ENCODE results near the gene DNAL4.

The DNAL4 gene

DNA sequence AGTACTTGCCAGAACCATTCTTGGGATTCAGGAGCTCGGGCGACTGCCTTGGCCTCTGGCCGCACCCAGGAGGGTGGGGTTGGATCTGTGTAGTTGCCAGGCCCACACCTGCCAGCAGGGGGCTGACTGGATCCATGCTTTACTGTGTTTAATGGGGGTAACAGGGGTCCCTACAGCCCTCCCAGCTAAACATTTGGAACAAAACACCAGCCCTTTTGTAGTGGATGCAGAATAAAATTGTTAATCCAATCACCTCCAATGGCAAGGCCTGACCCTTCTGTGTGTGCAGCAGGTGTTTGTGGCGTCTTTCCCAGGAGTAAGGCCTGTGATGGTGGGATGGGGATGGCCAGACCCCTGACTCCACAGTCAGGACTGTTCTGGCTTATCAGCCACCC lies 60.6 kb downstream of the DNAL4 start:
- DNase-seq = peak; percentile 47
- in situ Hi-C loops (cut with MboI; ENCODE audit: low pct_unique_long_range_greater_than_20kb, low sequenced_read_pairs) = no loop called here

DNA sequence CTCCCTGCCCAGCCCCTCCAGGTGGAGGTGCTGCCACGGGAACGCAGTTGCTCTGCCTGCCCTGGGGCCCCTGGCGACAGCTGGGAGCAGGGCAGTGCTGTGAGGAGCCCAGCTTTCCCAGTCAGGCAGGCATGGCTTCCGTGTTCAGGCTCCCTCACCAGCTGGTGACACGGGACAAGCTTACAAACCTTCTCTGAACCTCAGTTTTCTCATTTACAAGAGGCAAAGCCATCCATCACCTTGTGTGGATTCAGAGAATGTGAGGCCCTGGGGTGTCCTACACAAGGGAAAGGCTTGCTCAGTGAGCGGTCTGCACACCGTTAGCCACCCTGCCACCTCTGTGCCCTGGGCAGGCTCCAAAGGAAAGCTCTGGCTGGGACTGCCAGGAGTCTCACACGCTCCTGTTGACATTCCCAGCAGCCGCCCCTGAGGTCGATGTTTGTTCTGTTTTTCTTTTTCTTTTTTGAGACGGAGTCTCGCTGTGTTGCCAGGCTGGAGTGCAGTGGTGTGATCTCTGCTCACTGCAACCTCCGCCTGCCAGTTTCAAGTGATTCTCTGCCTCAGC lies 61.6 kb downstream of the DNAL4 start:
- DNase-seq = no peak
- in situ Hi-C loops (cut with MboI; ENCODE audit: low pct_unique_long_range_greater_than_20kb, low sequenced_read_pairs) = no loop called here

GRCh38 chr22:38731703-38732161 lies 62.2 kb downstream of the DNAL4 start:
- in situ Hi-C loops (cut with MboI; ENCODE audit: low pct_unique_long_range_greater_than_20kb, low sequenced_read_pairs) = no loop called here

GRCh38 chr22:38730411-38730871 lies 63.5 kb downstream of the DNAL4 start:
- DNase-seq = no peak
- in situ Hi-C loops (cut with MboI; ENCODE audit: low pct_unique_long_range_greater_than_20kb, low sequenced_read_pairs) = no loop called here

More at GRCh38 chr22:38731703-38732161, 62.2 kb downstream of the DNAL4 start:
- DNase-seq = no peak

GRCh38 chr22:38729946-38730345 lies 64.0 kb downstream of the DNAL4 start:
- in situ Hi-C loops (cut with MboI; ENCODE audit: low pct_unique_long_range_greater_than_20kb, low sequenced_read_pairs) = no loop called here
- DNase-seq = no peak

- in situ Hi-C loops (cut with MboI; ENCODE audit: low pct_unique_long_range_greater_than_20kb, low sequenced_read_pairs) = no loop called here
These were observed 64.8 kb downstream of the DNAL4 start for GRCh38 chr22:38728871-38729796.

More at GRCh38 chr22:38728871-38729796, 64.8 kb downstream of the DNAL4 start:
- no peak for DNase-seq
